Fibroblast of villous mesenchyme (primary cell): ENCODE results near the gene NXPH1. TPM values are rescaled to one million over a fixed set of nuclear protein-coding genes. Genes with fewer than 3 reads are reported as not detected.

ENCODE experiments used
- DNase-seq: peaks from one replicate; pipeline ENCODE4 v3.0.0-alpha.2; 2010; ENCODE audit warnings: low read depth
- H3K4me3 ChIP-seq: 2 replicates; pipeline ENCODE4 v1.5.1; 2011; ENCODE audit warnings: low read depth, mild to moderate bottlenecking, low read length
- CTCF ChIP-seq: IDR thresholded peaks from 2 replicates; pipeline ENCODE4 v1.5.1; 2012; ENCODE audit warnings: low read depth, mild to moderate bottlenecking, low read length; ENCODE audit not compliant: insufficient read depth
- total RNA-seq: library from RNA; depleted of rRNA; stranded (reverse); fragments of >200 nt; gene quantifications from 2 replicates; pipeline ENCODE4 v1.2.3, GENCODE V29; 2012

Gene NXPH1
- total RNA-seq, 1 donor, result not detected

DNA sequence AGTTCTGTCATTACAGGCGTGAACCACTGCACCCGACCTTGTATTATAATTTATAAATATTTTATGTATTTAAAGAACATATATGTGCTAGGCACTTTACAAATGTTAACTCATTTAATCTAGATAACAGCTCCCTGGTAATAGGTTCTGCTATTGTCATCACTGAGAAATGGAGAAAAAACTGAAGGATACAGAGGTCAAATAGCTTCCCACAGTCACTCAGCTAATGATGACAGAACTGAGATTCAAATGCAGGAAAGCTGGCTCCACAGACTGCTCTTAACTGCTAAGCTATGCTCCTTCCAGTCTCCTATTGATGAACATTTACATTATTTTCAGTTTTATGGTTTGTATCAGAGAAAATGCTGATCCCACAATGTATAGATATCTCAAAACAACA is 28.9 kb downstream of the NXPH1 start:
- no peak for TF ChIP-seq CTCF
- H3K4me3 ChIP-seq, result no peak overlapping the region
- DNase-seq, result no peak

- DNase-seq, result no peak
- no peak overlapping the region for H3K4me3 ChIP-seq
- no peak for TF ChIP-seq CTCF
Observed at GRCh38 chr7:8465338-8465737, 31.9 kb downstream of the NXPH1 start.

GRCh38 chr7:8480527-8480926 is 47.1 kb downstream of the NXPH1 start:
- TF ChIP-seq CTCF, result no peak
- H3K4me3 ChIP-seq, result no peak overlapping the region
- DNase-seq, result no peak

DNA sequence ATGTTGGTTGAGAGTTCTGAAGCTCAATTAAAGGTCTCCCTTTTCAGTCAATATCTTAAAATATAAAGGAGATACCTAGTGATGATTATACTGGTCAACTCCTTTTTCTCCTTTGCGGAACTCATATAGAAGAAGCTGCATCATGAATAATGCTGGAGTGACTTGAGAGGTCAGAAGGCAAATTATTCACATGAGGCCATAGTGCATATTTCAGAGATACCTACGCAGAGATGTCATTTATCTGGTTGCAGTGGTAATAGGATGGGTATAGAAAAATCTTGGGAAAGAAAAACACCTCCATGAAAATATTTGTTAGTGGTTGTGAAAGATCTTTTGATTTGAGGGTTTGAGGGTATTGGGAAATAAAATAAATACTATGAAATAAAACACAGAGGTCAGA is 47.7 kb downstream of the NXPH1 start:
- TF ChIP-seq CTCF, result no peak
- DNase-seq, result no peak
- no peak overlapping the region for H3K4me3 ChIP-seq

GRCh38 chr7:8481752-8482446 is 48.5 kb downstream of the NXPH1 start:
- no peak overlapping the region for H3K4me3 ChIP-seq
- no peak for DNase-seq
- TF ChIP-seq CTCF, result no peak

- no peak overlapping the region for H3K4me3 ChIP-seq
- DNase-seq, result no peak
- no peak for TF ChIP-seq CTCF
Observed at GRCh38 chr7:8490391-8491045, 57.1 kb downstream of the NXPH1 start.
